ENCODE measurements around the gene STAM2.

DNA sequence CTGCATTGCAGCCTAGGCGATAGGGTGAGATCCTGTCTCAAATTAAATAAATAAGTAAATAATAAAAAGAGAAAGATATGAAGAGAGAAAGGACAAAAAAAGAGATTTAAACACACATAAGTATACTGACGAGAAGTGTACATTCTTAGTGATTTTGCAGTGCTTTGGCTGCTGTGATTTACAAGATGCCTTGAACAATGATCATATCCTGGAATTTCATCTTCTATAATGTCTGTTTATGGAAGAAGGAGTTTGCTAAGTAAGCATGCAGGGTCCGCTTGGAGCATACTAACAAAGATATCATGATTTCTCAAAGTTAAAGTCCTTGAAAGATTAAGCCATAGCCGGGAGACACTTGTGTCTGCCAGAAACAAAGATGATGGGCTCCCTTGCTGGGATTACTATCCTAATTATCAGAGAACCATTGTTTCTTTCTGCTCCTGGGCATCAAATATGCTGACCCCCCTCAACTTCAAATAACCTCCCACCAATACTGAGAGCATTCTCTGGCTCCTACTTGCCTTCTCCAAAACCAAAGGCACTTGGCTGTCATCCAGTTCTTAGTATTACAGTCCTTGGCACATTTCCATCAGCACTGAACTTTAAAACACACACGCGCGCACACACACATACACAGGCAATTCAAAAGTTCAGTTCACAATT, 47.5 kb upstream of the STAM2 start:
- no peak for TF ChIP-seq ZFP30 (CRISPR knock-in tag; IDR thresholded peaks at IDR 0.05)
- peak; percentile 34; the same call in 1 of the 2 replicates for TF ChIP-seq ISL1 (CRISPR knock-in tag; IDR thresholded peaks at IDR 0.05)
- no peak for TF ChIP-seq ARNTL (CRISPR knock-in tag; IDR thresholded peaks at IDR 0.05; ENCODE audit: borderline replicate concordance, low read depth)

Measured in SK-N-SH treated with all-trans-retinoic acid at 6 μM for 48 hours (cell line).